ENCODE data around the gene CDK6.

DNA sequence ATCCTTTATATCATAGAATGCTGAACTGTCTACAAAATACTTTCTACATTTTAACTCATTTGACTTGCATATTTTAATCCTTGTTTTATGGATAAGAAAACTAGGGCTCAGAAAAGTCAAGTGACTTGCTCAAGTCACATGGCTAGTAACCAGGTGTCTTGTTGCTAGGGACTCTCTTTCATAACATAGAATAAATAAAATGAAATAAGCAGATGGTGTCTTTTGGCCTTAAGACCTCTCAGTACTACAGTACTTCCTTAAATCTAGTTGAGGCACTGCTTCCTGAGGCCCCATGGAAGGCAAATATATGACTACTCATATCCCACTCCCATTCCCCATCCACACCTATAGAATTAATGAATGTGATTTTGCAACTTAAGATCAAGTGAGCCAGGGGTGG is 87.9 kb downstream of the CDK6 start:
- TF ChIP-seq EZH2phosphoT487 (IDR thresholded peaks at IDR 0.05; ENCODE audit: insufficient read depth, low read depth) (no peak), EZH2 (IDR thresholded peaks at IDR 0.05; ENCODE audit: insufficient read depth, poor library complexity, severe bottlenecking) (no peak)

All from GM23248 (cell line).